HG03432 (cell line): ENCODE results near the gene GOLGA6A.

ENCODE experiments used
- ATAC-seq: cut with Tn5 transposase; IDR thresholded peaks from one replicate; pipeline ENCODE4 v1.9.1; 2021; ENCODE audit warnings: mild to moderate bottlenecking, moderate library complexity; ENCODE audit not compliant: unreplicated experiment

GOLGA6A gene

DNA sequence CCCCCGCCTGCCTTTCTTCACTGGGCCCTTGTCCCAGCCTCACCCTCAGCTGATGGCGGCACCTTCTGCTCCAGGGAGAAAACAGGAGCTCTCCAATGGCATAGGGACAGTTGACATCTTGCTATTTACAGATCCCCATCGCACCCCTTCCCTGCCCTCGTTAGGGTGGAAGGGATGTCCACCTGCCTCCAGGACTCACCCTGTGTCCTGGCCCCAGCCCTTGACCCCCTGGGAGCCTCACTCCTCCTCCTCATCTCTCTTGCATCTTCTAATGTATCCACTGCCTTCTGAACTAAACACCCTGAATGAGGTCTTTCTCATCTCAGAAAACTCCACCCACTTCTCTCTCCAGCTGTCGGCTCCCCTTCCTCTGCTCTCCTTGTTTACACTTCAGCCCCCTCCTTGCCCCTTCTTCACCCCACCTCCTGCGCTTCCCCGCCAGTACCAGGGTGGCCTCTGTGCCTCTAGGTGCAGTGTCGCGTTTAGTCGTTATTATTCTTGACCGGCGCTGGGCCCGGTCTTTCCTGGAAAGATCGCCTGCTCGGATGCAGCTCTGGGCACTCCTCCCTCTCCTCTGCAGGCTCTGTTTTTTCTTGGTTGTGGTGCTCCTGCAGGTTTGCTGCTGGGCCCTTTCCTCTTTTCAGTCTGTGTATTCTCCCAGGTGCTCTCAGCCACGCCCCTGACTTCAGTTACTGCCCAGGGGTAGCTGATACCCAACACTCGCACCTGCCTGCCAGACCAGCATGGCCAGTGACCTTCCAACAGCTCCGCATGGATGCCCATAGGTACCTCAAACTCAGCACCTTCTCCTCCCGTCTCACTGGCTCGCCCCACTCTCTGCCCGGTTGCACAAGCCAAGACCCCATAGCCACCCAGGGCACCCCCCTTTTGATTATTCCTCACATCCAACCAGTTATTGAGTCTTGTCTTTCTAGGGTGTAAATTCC is 44.9 kb downstream of the GOLGA6A start:
- no peak for ATAC-seq

DNA sequence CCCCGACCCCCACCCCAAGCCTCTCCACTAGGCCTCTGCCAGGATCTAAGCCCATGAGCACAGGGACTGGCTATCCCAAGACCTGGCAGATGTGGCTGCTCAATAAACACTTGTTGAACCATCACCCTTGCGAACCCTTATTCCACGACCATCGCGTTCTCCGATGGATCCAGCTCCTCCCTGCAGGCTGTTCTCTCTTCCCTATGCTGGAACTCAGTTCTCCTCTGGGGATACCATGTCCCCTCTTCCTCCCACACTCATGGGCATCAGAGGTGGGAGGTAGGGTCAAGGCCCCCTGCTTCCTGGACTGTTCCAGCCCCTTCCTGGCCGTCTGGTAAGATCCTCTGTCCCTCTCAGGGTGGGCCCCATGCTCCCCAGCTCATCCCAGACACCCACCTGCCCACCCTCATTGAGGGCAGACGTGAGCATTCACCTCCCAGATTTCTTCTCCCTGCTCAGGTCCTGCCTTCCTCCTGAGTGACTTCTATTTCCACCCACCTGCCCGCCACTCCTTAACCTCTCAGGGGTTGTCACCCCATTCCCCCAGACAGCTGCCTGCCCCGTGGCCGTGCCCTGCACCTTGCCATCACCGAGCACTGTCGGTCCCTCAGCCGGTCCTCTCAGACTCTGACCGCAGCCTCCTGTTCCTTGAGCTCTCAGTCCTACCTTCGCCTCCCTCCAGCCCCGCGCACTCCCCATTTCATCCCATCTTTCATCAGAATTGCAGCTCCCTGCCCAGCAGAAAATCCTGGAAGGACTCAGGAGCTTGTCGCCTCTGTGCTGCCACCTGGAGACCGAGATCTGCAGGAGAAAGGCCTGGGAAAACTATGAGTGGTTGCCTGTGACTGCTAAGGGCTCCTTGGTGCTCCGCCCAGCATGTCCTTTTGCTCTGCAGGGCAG is 45.8 kb downstream of the GOLGA6A start:
- no peak for ATAC-seq

DNA sequence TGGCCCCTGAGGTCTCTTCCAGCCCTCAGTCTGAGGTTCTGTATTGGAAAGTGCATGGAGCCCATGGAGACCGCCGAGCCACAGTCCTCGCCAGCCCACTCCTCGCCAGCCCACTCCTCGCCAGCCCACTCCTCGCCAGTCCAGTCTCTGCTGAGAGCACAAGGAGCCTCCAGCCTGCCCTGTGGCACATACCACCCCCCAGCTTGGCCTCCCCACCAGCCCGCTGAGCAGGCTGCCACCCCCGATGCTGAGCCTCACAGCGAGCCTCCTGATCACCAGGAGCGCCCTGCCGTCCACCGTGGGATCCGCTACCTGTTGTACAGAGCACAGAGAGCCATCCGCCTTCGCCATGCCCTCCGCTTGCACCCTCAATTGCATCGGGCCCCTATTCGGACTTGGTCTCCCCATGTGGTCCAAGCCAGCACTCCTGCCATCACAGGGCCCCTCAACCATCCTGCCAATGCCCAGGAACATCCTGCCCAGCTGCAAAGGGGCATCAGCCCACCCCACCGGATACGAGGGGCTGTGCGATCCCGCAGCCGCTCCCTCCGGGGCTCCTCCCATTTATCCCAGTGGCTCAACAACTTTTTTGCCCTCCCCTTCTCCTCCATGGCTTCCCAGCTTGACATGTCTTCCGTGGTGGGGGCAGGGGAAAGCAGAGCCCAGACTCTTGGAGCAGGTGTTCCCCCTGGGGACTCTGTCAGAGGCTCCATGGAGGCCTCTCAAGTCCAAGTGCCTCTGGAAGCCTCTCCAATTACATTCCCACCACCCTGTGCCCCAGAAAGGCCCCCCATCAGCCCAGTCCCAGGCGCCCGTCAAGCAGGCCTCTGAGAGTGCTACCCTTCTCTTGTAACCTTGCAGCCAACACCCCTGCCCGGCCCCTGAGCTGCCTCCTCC is 47.0 kb downstream of the GOLGA6A start:
- no peak for ATAC-seq

DNA sequence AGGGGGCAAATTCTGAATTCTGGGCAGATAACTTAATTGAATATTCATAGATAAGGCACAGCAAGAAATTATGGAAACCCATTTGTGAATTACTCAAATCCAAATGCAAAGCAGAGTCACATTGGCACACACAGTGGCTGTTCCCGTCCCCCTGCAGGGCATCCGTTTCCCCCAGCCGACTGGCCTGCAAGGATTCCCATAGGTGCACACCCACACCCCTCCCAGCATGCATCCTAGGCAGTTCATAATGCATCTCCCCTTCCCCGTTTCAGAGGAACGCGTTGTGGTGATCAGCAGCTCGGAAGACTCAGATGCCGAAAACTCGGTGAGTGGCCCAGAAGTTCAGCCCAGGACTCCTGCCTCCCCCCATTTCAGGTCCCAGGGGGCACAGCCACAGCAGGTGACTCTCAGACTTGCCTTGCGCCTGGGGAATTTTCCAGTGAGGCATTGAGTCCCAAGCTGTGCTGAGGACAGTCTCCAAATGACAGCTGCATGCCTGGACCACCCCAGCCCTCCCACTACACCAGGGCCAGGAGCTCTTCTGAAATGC is 48.1 kb downstream of the GOLGA6A start:
- ATAC-seq: no peak

DNA sequence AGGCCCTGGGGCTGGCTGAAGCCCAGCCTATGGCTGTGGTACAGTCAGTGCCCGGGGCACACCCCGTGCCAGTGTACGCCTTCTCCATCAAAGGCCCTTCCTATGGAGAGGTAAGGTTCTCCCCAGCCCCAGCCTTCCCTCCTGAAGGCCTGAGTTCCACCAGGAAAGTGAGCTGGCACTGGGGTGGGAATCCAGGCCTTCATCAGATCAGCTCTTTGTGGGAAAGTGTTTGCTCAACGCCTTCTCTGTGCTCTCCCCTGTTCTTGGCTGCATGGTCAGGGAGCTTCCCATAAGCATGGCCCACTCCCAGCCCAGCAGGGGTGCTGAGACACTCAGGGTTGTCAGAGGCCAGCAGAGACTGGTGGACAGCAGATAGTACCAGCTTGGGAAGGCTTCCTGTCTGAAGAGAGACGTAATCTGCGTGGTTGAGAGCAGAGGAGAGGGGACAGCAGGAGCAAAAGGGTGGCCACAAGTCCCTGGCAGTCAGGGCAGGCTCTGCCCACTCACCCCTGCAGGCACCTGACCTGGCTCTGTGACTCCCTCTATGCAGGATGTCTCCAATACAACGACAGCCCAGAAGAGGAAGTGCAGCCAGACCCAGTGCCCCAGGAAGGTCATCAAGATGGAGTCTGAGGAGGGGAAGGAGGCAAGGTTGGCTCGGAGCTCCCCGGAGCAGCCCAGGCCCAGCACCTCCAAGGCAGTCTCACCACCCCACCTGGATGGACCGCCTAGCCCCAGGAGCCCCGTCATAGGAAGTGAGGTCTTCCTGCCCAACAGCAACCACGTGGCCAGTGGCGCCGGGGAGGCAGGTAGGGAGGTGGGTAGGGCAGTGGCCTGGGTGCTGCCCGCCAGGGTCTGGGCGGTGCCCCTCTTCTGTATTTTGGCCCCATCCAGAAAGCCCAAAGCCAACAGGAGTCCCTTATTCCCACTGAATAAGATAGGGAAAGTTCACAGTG is 49.5 kb downstream of the GOLGA6A start:
- no peak for ATAC-seq

DNA sequence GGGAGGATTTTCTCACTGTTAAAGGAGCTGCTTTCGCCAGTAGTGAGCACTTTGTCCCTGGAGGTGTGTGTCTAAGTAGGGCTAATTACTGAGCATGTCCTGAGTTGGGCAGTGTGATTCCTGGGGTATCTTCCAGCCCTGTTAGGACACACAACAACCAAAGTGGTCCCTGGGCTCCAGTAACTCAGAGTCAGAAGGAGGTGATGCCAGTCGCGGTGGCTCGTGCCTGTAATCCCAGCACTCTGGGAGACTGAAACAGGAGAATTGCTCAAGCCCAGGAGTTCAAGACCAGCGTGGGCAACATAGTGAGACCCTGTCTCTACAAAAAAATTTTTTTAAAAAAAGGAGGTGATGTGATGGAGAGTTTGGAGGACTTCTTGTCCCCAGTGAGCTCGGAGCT is 50.3 kb downstream of the GOLGA6A start:
- ATAC-seq: no peak

DNA sequence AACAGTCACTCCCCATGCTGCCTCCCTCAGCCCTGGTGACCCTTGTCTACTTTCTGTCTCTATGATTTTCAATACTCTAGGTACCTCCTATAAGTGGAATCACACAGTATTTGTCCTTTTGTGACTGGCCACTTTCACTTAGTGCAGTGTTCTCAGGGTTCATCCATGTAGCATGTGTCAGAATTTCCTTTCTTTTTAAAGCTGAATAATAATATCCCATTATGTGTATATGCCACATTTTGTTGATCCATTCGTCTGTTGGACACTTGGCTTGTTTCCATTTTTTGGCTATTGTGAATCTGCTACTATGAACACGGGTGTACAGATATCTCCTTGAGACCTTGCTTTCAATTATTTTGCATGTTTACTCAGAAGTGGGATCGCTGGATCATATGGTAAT is 53.7 kb downstream of the GOLGA6A start:
- ATAC-seq: no peak

DNA sequence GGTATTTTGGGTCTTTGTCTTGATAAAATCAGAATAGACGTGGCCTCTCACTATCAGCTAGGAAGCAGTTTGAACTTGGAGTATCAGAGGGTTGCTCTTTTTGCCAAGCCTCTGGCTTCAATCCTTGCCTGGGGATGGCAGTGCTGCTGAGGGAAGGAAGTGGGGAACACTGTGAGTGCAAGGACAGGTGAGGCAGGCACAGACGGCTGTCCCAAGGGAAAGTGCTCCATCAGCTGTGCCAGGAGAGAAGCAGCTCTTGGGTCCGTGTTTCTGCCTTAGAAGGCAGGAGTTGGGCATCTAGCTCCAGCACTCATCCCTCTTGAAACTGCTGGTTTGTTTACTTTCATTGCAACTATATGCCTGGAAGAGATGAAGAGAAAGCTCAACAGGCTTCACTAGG is 54.7 kb downstream of the GOLGA6A start:
- ATAC-seq: no peak

DNA sequence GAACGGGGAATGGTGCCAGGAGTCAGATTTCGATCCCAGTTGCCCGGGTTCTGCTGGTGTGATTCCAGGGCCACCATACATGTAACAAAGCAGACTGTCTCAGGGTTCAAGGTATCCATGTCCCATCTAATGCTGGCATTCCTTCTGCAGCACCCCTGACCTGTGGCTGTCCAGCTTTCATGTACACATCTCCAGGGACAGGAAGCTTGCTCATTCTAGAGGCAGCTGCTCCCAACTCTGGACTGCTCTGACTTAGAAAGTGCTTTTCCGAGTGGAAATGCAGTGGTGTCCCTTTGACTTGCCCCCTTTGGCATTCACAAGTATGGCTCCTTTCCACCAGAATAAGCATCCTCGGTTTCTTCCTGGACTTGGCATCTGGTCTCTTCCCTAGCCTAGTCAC is 56.9 kb downstream of the GOLGA6A start:
- ATAC-seq: no peak

DNA sequence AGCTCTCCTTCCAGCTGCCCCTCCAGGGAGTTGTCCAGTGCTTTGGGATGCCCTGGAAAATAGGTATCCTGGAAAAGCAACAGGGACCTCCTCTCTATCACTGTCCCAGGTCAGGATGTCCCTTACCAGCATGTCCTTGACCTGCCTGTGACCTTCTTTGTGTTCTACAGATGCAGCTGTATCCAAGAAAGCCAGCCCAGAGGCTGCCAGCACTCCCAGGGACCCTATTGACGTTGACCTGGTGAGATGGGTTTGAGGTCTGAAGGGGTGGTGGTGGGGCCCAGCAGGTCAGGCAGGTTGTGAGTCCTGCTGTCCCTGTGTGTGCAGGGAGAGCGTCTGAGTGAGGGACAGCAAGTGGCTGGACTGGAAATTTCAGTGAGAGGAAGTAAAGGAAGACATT is 57.7 kb downstream of the GOLGA6A start:
- ATAC-seq: no peak

DNA sequence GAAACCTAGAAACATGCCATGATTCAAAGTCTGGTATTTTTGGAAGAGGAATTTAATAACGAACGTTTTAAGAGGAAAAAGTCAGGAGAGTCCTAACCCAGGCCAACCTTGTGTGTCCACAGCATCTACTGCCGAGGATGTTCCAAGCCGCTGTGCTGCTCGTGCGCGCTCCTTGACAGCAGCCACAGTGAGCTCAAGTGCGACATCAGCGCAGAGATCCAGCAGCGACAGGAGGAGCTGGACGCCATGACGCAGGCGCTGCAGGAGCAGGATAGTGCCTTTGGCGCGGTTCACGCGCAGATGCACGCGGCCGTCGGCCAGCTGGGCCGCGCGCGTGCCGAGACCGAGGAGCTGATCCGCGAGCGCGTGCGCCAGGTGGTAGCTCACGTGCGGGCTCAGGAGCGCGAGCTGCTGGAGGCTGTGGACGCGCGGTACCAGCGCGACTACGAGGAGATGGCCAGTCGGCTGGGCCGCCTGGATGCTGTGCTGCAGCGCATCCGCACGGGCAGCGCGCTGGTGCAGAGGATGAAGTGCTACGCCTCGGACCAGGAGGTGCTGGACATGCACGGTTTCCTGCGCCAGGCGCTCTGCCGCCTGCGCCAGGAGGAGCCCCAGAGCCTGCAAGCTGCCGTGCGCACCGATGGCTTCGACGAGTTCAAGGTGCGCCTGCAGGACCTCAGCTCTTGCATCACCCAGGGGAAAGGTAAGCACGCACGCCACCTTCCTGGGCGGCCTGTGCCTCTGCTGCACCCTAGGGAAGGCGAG is 59.5 kb downstream of the GOLGA6A start:
- no peak for ATAC-seq
